NCI-H748 (cell line): ENCODE measurements around the gene PSME2.
"Not testable (repeated sequence)": the region's sequence is repeated elsewhere in the genome, so short reads cannot be mapped to it uniquely, and the experiment has no call there.

Experiments
- DNase-seq: peaks from one replicate; lab custom pipeline; 2025; ENCODE audit not compliant: unreplicated experiment; lab: John Stamatoyannopoulos, UW

Gene PSME2

GRCh38 chr14:24115422-24116127, 30.8 kb downstream of the PSME2 start:
- no peak for DNase-seq

- DNase-seq: peak; percentile 99
Measured at GRCh38 chr14:24114532-24115421, 31.6 kb downstream of the PSME2 start, which contains the start of the genes DCAF11 and NRL. Gene DCAF11, plus strand, starts transcription at chr14:24114777. Its CDS starts 818 bp downstream, at chr14:24115595. Gene NRL, minus strand, starts transcription at chr14:24114949. Its CDS starts 32,101 bp downstream, at chr14:24082848.

GRCh38 chr14:24113801-24114531, 32.4 kb downstream of the PSME2 start:
- DNase-seq: peak; percentile 87

GRCh38 chr14:24113379-24113800, 33.0 kb downstream of the PSME2 start:
- no peak for DNase-seq

GRCh38 chr14:24110523-24110922, 35.9 kb downstream of the PSME2 start:
- DNase-seq: no peak

- DNase-seq: no peak
Measured at GRCh38 chr14:24110060-24110459, 36.4 kb downstream of the PSME2 start.

GRCh38 chr14:24108336-24108874, 38.0 kb downstream of the PSME2 start:
- DNase-seq: no peak

- no peak for DNase-seq
Measured at GRCh38 chr14:24106672-24107271, 39.6 kb downstream of the PSME2 start.

GRCh38 chr14:24105609-24106239, 40.7 kb downstream of the PSME2 start:
- DNase-seq: not testable (repeated sequence)

- DNase-seq: no peak
Measured at GRCh38 chr14:24103451-24103850, 43.0 kb downstream of the PSME2 start.

- DNase-seq: no peak
Measured at GRCh38 chr14:24102357-24103048, 43.9 kb downstream of the PSME2 start.

- DNase-seq: no peak
Measured at GRCh38 chr14:24100982-24101494, 45.4 kb downstream of the PSME2 start.

GRCh38 chr14:24100197-24100981, 46.0 kb downstream of the PSME2 start:
- no peak for DNase-seq

- DNase-seq: no peak
Measured at GRCh38 chr14:24098927-24099813, 47.2 kb downstream of the PSME2 start.

GRCh38 chr14:24098229-24098926, 48.0 kb downstream of the PSME2 start:
- DNase-seq: no peak

- no peak for DNase-seq
Measured at GRCh38 chr14:24096545-24097181, 49.7 kb downstream of the PSME2 start.
